Tibial artery (tissue), 4 donors: ENCODE measurements around the gene TMEM234.

Experiments used
- DNase-seq, 2 donors: peaks; one replicate each; pipeline ENCODE4 v3.0.0-alpha.2; 2019
- H3K27ac ChIP-seq, 2 donors: fragments of 200-600 bp; sonication (generic) in 1 of 2; 1 replicate in 1 of 2; 2 replicates in 1 of 2; pipeline ENCODE4 v1.5.1; 2018 to 2019; ENCODE audit warnings: mild to moderate bottlenecking in 1 of 2
- H3K27me3 ChIP-seq, 2 donors: fragments of 200-600 bp; sonication (generic) in 1 of 2; one replicate each; pipeline versions ENCODE4 v1.5.1 to v1.6.0; 2016 to 2019
- H3K36me3 ChIP-seq, 3 donors: fragments of 200-600 bp; sonication (generic) in 2 of 3; one replicate each; pipeline ENCODE4 v1.5.1; 2016 to 2019; ENCODE audit warnings: mild to moderate bottlenecking in 2 of 3
- H3K4me1 ChIP-seq, 4 donors: fragments of 200-600 bp; sonication (generic) in 2 of 4; 1 replicate in 3 of 4; 2 replicates in 1 of 4; pipeline ENCODE4 v1.5.1; 2016 to 2019
- H3K4me3 ChIP-seq, 2 donors: fragments of 200-600 bp; sonication (generic) in 1 of 2; 1 replicate in 1 of 2; 2 replicates in 1 of 2; pipeline ENCODE4 v1.5.1; 2018 to 2019; ENCODE audit warnings: mild to moderate bottlenecking in 2 of 2
- H3K9me3 ChIP-seq, 3 donors: fragments of 200-600 bp; sonication (generic) in 1 of 3; one replicate each; pipeline ENCODE4 v1.5.1; 2016 to 2019
- CTCF ChIP-seq, 2 experiments: fragments of 200-600 bp in 1 of 2; fragments of 450-650 bp in 1 of 2; IDR thresholded peaks; one replicate each; pipeline ENCODE4 v1.5.1; 2017 to 2019; ENCODE audit warnings: antibody characterized with exemption in 2 of 2, mild to moderate bottlenecking in 1 of 2, moderate library complexity in 1 of 2
- intact Hi-C: fragments of 100-400 bp; cut with DNase I; formaldehyde crosslinking; loops from one replicate; pipeline ENCODE4 v1.15.0; 2023; ENCODE audit warnings: low total_unique reads

TMEM234 gene

GRCh38 chr1:32247983-32248889 is 26.1 kb upstream of the TMEM234 start:
- H3K4me1 ChIP-seq: peaks cover 0 to 27% (median 18%) of the 10 kb centered on the region in 4 donors
- H3K9me3 ChIP-seq: no peaks in the 10 kb centered on the region
- H3K27ac ChIP-seq: no peak overlapping the region
- H3K4me3 ChIP-seq: no peak overlapping the region
- DNase-seq: peak; percentile 89 to 90
- H3K27me3 ChIP-seq: no peaks in the 10 kb centered on the region
- TF ChIP-seq CTCF (IDR thresholded peaks at IDR 0.05): peak; percentile 67 to 81
- no peaks in the 10 kb centered on the region for H3K36me3 ChIP-seq
- intact Hi-C loops: no loop called here

DNA sequence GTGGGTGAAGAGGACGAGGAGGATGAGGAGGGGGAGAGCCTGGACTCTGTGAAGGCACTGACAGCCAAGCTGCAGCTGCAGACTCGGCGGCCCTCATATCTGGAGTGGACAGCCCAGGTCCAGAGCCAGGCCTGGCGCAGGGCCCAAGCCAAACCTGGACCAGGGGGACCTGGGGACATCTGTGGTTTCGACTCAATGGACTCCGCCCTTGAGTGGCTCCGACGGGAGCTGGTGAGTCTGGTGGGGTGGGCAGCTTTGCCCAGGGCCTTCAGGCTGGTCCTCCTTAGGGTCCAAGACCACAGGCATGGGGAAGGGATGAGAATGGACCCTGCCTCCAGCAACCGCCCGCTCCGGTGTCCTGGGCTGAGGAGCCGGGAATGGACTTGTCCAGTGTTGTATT is 25.3 kb upstream of the TMEM234 start:
- Histone ChIP-seq H3K9me3 (no peaks in the 10 kb centered on the region), H3K27ac (peak overlapping the region; percentile 6 to 31), H3K27me3 (no peaks in the 10 kb centered on the region), H3K36me3 (no peaks in the 10 kb centered on the region), H3K4me3 (no peak overlapping the region), H3K4me1 (peaks cover 0 to 29% (median 19%) of the 10 kb centered on the region in 4 donors)
- TF ChIP-seq CTCF (IDR thresholded peaks at IDR 0.05): no peak
- DNase-seq: no peak
- intact Hi-C loops: no loop called here

- Histone ChIP-seq H3K4me1 (peaks cover 0 to 32% (median 21%) of the 10 kb centered on the region in 4 donors), H3K27me3 (no peaks in the 10 kb centered on the region), H3K36me3 (no peaks in the 10 kb centered on the region), H3K4me3 (no peak within 1 kb of the TSS), H3K27ac (peak within 1 kb of the TSS; percentile 6 to 31), H3K9me3 (no peaks in the 10 kb centered on the region)
- DNase-seq: peak; percentile 53 to 74
- no peak for TF ChIP-seq CTCF (IDR thresholded peaks at IDR 0.05)
- intact Hi-C loops: no loop called here
Measured at GRCh38 chr1:32246888-32247273, 24.7 kb upstream of the TMEM234 start, which contains the start of gene FAM167B. TSS of gene FAM167B (plus strand) at chr1:32247222. CDS start at chr1:32247422, 200 bp downstream.

DNA sequence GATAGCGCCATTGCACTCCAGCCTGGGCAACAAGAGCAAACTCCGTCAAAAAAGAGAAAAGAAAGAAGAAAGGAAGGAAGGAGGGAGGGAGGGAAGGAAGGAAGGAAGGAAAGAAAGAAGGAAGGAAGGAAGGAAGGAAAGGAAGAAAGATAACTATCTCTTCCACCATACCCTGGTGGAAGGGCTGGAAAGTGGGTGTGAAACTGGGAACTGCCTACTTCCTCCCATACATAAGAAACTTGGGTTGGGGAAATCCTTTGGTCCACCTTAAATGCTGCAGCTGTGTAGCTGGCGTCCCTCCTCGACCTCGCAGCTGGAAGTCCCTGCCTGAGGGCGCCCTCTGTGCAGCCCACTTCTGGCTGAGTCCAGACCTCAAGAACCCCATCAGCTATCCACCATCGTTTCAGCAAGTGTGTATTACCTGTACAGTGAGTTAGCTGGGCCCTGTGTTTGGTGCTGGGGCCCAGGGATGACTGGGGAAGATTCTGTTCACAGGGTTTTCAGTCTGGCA is 20.2 kb upstream of the TMEM234 start:
- Histone ChIP-seq H3K4me1 (peaks cover 0 to 34% (median 28%) of the 10 kb centered on the region in 4 donors), H3K36me3 (no peaks in the 10 kb centered on the region), H3K4me3 (no peak overlapping the region), H3K27me3 (no peaks in the 10 kb centered on the region), H3K27ac (peak overlapping the region in 1 of 2 donors; percentile 77), H3K9me3 (no peaks in the 10 kb centered on the region)
- intact Hi-C loops: loop anchor here (5.0 kb wide), 1 partner anchor 35 kb away; the partner anchor contains the start of genes DCDC2B and IQCC
- DNase-seq: peak in 1 of 2 donors; percentile 31
- no peak for TF ChIP-seq CTCF (IDR thresholded peaks at IDR 0.05)

- no peak for TF ChIP-seq CTCF (IDR thresholded peaks at IDR 0.05)
- peak; percentile 55 to 85 for DNase-seq
- no peaks in the 10 kb centered on the region for H3K36me3 ChIP-seq
- no peaks in the 10 kb centered on the region for H3K9me3 ChIP-seq
- H3K27me3 ChIP-seq: no peaks in the 10 kb centered on the region
- peaks cover 0 to 22% (median 19%) of the 10 kb centered on the region in 4 donors for H3K4me1 ChIP-seq
- H3K4me3 ChIP-seq: peak overlapping the region; percentile 60 to 61
- intact Hi-C loops: loop anchor here (5.0 kb wide), 1 partner anchor 34 kb away; the partner anchor contains the start of genes DCDC2B and IQCC
- peak overlapping the region; percentile 77 to 87 for H3K27ac ChIP-seq
Measured at GRCh38 chr1:32241001-32241763, 19.0 kb upstream of the TMEM234 start.
